HEK293 (cell line): Measurements from ENCODE around the gene SLC6A4.
"Not testable (repeated sequence)": the region's sequence is repeated elsewhere in the genome, so short reads cannot be mapped to it uniquely, and the experiment has no call there.

Source experiments
- CTCF ChIA-PET: fragments of 350-600 bp; formaldehyde crosslinking; extraction: SDS; loops from one replicate; lab custom pipeline; 2021; ENCODE audit warnings: antibody characterized with exemption; lab: Yijun Ruan, JAX
- POLR2A ChIA-PET: fragments of 300-600 bp; formaldehyde crosslinking; extraction: SDS; loops from one replicate; lab custom pipeline; 2020; ENCODE audit warnings: antibody characterized with exemption, inconsistent platforms; lab: Yijun Ruan, JAX
- H3K27ac ChIP-seq: fragments of 200-500 bp; sonication (Bioruptor generic); 2 replicates; pipeline ENCODE4 v1.5.1; 2014; ENCODE audit warnings: low read depth, low read length, control low read depth, inconsistent platforms; ENCODE audit errors: extremely low read depth
- H3K36me3 ChIP-seq, 2 experiments: fragments of 200-500 bp in 1 of 2; sonication (Bioruptor generic) in 1 of 2; 1 replicate in 1 of 2; 2 replicates in 1 of 2; pipeline ENCODE4 v1.5.1; 2014 to 2017; ENCODE audit warnings: inconsistent platforms in 2 of 2, low read length in 2 of 2; ENCODE audit not compliant: control insufficient read depth in 2 of 2, insufficient read depth in 1 of 2
- H3K4me1 ChIP-seq: fragments of 200-500 bp; sonication (Bioruptor generic); 2 replicates; pipeline ENCODE4 v1.5.1; 2014; ENCODE audit warnings: mild to moderate bottlenecking, low read length, inconsistent platforms; ENCODE audit not compliant: control insufficient read depth, insufficient read depth
- H3K4me3 ChIP-seq: 2 replicates; pipeline ENCODE4 v1.5.1; 2011; ENCODE audit warnings: low read depth, mild to moderate bottlenecking, control low read depth, low read length, moderate library complexity
- H3K9me3 ChIP-seq: fragments of 200-500 bp; sonication (Bioruptor generic); 2 replicates; pipeline ENCODE4 v1.5.1; 2014; ENCODE audit warnings: low read depth, low read length, inconsistent platforms; ENCODE audit not compliant: control insufficient read depth, insufficient read depth
- MEIS1 ChIP-seq: sonication (generic); formaldehyde crosslinking; IDR thresholded peaks from 2 replicates; pipeline ENCODE4 v1.8.1; 2022; ENCODE audit warnings: missing genetic modification reagents, mild to moderate bottlenecking, borderline replicate concordance

The SLC6A4 gene

GRCh38 chr17:30148376-30148775 is 87.1 kb downstream of the SLC6A4 start (continued):
- no peak for TF ChIP-seq MEIS1 (CRISPR knock-in tag)

GRCh38 chr17:30147860-30148259 is 87.6 kb downstream of the SLC6A4 start:
- H3K9me3 ChIP-seq, POLR2A ChIA-PET, H3K4me1 ChIP-seq, H3K4me3 ChIP-seq, H3K27ac ChIP-seq: not testable (repeated sequence)
- CTCF ChIA-PET: interaction anchor here (1.3 kb wide), 1 partner anchor 43 kb away, joined by 4 read pairs; no protein-coding TSS in a partner anchor
- peaks cover 5 to 28% of the 10 kb centered on the region in 2 experiments for H3K36me3 ChIP-seq
